Fibroblast of skin of back (primary cell): ENCODE measurements around the gene ADARB1.

ENCODE experiments used
- DNase-seq: peaks from one replicate; pipeline ENCODE4 v3.0.0-alpha.2; 2013

Gene ADARB1

DNA sequence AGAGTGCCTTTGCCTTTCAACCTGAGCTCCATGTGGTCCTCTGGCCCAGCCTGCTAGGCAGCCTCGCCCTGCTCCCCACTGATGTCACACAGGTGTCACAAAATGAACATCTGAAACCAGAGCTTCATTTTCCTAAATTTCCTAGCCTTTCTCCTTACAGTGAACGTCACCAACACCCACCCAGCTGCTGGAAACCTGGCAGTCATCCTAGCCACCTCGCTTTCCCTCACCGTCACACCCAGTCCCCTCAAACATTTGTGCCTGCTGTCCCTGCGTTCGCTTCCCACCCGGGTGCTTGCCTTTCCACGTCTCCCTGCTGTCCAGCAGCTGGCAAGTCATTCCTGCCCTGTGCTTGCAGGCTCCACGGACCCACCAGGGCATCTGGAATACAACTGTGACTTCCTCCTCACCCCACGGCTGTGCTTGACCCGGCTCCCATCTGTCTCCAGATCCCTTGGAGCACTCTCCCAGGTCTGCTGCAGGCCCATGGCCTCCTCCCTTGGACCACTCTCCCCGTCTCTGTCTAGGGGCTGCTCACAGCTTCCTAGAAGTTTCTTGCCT is 23.5 kb downstream of the ADARB1 start:
- DNase-seq = no peak

DNA sequence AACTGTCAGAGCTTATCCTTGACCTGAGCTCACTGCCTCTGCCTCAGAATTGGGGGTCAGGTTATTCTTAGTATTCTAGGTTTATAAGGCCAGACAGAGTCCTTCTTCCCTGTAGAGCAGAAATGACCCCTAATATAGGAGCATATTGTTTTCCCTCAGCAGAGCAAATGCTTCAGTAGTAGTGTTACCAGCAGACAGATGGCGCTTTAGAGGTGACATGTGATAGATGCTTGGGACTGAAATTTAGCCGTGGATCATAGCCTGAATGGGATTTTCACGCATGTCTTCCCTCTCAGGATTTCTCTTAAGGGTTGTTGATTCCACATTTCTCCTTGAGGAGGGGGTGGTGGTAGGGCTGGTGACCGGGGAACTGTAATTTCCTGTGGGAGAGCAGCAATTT is 24.5 kb downstream of the ADARB1 start:
- DNase-seq = peak; percentile 28

DNA sequence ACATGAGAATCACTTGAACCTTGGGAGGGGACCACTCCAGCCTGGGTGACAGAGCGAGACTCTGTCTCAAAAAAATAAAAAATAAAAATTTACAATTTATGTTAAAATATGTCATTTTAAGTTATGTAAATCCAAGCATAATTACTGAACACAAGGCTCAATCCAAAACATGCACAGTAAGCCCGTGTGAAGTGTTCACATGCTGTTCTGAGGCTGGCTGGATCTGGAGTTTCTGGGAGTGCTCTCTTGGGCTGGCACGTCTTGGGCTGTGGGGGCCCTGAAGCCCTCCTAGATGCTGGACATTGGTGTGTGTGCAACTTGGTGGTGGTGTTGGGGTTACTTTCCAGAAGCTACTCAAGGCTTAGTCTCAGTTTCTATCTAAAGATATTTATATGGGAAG is 25.2 kb downstream of the ADARB1 start:
- DNase-seq = no peak

DNA sequence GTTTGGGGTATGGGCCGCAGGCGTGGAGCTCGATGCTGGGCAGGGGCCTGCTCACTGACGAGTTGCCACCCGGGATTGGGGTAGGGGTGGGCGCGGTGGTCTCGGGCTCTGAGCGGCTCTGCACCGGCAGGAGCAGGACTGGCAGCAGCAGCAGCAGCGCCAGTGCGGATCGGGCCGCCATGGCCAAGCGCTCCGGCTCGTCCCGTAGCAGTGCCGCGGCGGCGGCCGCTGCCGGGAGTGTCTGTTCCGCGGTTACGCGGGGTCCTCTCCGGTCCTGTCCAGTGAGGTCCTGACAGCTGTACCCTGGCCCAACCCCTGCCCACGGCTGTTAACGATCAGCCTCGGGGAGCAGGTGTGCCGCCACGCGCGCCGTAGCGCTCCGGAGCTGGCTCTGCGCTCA is 26.5 kb downstream of the ADARB1 start:
- DNase-seq = no peak

DNA sequence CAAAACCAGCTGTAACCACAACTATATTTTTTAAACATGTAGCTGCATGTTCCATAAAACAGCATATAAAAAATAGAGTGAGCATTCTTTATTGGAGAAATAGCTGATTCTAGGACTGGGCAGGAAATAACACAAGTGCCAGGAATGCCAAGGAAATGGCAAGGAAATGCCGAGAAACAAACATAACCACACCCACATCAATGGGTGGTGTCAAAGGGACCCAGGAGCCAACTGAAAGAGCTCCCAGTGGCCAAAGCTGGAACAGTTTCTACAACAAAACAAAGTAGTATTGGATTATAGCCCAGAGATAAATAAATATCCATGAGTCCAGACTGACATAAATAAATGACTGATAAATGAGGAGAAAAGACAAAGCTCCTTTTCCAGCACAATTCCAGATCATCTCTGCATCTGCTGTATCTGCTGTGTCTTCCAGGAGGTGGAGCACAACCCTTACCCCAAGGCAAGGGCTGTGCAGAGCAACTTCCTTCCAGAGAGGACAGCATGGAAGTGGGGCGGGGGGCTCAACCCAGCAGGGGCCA is 28.1 kb downstream of the ADARB1 start:
- DNase-seq = peak; percentile 87

DNA sequence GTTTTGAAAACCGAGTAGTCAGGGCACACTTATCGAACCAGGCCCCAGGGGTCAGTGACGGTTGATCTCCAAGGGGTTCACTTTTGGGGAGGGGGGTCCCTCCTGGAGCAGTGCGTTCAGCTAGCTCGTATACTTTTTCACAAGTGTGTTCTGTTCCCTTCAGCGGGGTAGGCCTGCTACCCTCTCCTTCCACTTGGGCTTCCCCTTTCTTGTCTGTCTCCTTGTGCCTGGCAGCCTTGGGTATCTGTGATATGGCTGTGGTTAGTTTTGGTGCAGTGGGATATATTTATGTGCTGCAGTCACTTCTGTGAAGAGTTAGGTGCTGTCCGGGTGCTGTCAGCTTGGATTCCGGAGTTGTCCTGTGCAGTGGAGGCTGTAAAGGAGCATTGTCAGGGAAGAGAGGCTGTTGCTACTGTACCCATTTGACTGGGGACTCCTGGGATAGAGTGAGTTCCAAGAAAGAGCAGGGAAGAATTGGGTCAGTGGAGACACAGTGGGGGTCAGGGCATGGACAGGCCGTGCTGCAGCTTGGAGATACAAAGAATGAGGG is 29.7 kb downstream of the ADARB1 start:
- no peak for DNase-seq

DNA sequence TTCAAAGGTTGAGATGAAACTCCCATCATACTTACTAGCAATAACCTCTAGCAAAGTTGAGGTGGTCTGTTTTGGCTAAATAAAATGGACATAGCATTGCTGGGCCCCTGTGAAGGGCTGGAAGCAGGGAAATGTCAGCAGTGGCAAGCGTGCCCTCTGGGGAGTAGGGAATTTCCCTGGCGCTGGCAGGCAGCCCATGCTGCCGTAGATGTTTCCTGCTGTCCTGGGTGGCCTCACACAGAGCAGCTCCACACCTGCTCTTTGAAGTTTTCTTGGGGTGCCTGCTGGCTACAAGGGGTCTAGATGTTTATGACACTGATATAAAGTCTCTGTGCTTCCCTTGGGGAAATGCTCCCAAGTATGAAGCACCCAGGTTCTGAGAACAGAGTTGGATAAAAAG is 30.2 kb downstream of the ADARB1 start:
- peak; percentile 23 for DNase-seq

DNA sequence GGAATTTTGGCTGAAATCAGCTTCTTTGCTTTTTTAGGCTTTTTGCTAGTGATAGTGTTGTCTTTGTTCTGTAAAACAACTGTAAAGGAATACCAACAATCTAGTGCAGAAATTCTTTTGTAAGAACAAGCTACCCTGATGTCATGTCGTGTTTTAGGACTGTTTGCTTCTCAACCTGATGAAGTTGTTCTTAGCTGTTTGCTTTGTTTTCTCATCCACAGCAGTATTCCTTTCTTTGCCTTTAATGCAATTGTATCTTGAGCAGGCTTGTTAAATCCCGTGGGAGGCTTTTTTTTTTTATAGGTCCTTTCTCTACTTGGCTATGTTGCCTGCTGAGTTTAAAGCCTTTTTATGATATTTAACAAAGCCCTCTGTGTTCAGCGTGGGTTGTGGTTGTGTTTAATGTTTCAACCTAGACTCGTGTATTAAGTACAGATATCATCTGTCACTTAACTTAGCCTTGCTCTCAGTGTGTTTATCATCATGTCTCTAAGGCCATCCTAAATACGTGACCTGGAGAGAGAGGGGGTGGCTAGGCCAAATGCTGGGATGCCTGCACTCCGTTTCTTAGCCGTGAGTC is 31.6 kb downstream of the ADARB1 start:
- no peak for DNase-seq

DNA sequence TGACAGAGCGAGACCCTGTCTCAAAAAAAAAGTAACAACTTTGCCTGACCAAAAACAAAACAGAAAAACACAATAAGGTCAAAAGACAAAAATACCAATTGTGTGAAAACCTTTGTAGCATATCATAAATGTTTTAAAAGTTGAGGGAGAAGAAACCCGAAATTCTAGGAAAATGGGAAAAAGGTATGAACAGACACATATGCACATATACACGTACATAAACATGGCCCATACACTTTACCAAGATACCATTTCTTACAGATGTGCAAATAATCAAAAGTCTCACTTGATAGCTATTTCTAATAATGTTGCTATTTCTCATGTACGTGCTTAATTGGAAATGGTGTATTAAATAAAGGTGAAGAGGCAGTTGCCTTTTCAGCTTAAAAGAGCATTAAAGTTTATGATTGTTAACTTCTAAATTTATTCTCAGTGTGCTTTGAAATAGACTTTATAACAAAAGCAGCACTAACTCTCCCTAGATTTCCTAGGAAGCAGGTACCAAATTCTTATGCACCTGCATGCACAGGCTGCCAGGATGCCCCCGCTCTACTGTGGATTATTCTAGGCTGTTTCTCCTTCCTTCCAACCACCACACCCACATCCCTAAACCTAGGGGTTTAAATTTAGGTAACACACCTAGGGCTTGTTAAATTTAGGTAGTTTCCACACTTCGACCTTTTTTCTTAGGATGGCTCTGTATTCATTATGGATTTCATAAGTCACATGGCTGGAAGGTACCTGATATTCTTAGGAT is 33.8 kb downstream of the ADARB1 start:
- no peak for DNase-seq

DNA sequence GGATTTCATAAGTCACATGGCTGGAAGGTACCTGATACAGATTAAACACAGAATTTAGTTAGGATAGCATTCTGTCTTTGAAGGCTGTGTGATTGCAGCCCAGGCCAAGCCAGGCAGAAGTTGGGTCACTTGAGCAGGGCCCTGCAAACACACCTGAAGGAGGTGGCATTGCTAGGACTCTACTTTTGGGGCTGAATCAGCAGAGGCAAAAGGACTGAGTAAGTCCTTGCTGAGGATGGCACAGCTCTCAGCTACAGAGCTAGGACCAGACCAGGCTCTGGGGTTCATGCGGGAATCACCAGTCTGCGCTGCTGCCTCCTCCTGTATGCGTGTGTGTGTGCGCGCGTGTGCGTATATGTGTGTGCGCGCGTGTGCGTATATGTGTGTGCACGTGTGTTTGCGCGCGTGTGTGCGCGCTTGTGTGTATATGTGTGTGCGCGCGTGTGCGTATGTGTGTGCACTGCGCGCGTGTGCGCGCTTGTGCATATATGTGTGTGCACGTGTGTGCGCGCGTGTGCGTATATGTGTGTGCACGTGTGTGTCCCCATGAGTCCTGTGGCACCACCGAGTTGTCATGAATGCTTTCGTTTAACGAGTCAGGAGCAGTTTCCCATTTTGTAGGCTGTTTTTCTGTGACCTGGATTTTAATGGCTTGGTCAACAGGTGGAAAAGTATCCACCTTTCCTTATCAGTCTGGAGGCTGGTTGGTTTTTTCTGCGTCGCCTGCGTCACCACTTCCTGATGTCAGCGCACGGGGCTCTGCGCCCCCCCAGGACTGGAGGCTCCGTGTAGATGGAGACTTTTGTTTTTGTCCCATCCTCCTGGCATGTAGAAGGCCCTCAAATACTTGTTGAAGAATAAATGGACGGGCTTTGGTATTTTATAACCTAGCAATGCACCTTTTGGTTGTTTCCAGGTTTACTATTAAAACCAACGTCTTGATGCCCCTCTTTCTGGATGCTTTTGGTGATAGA is 34.7 kb downstream of the ADARB1 start:
- DNase-seq = no peak

DNA sequence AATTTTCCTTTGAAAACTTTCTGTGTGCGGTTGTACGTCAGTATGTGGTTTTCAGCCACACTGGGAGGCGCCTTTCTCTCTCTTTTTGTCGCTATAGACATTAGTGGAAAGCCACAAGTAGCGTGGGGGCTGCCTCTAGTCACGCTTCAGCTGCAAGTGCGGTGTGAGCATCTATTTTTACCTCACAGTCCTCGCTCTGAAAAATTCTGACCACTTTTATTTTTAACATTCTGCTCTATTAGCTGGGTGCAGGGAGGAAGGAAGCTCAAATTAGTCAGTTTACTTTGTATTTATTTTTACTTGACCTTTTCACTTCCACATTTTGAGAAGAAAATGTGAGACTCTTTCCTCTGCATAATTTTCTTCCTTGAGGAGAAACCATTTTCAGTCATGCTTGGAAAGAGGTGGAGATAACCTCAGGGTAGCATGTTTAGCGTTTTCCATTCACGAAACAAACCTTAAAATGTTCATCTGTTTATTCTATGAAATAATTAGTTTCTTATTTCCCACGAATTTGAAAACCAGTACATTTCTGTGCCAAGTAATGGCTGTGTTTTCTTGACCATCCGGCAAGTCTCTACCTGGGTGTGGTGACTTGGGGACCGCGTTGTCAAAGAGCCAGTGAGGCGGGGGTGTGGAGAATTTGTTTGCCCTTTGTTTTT is 35.6 kb downstream of the ADARB1 start:
- peak; percentile 19 for DNase-seq

DNA sequence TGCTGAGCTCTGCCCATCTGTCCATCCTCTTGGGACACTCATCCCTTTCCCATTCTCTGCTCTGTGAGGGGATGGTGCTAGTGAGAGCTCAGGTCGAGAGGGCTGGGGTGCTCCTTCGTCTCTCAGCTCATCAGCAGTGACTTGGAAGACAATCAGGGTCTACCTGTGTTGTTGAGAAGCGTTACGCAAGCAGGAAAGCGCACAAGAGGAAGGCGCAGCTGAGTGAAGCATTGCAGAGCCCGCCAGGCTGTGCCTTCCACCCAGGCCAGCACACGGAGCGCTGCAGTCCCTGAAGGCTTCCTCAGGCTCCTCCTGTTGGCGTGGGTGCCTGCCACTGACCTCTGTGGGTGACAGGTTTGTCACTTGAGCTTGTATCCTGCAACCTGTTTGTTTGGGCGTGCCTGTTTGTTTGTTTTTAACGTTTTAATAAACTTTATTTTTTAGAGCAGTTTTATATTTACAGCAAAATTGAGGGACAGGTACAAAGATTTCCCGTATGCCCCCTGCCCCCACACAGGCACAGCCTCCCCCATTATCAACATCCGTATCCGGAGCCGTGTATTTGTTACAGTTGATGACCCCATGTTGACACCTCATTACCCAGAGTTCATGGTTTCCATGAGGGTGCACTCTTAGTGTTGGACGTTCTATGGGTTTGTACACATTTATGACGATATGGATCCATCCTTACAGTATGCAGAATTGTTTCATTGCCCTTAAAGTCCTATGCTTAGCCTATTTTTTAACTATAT is 36.7 kb downstream of the ADARB1 start:
- no peak for DNase-seq

DNA sequence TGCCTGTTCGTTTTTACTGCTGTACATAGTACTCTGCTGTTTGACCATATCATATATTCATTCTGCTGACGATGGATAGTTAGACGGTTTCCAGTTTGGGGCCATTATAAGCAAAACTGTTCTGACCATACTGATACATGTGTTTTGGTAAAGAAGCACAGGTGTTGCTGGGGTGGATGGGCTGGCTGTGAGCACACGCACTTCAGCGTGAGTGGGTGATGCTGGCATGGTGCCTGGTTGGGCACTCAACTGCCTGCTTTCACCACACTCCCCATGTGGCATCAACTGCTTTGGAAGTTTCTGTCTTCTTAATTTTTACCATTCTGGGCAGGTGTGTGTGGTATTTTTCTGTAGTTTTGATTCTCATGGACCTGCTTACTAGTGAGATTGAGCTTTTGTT is 37.3 kb downstream of the ADARB1 start:
- DNase-seq = no peak

DNA sequence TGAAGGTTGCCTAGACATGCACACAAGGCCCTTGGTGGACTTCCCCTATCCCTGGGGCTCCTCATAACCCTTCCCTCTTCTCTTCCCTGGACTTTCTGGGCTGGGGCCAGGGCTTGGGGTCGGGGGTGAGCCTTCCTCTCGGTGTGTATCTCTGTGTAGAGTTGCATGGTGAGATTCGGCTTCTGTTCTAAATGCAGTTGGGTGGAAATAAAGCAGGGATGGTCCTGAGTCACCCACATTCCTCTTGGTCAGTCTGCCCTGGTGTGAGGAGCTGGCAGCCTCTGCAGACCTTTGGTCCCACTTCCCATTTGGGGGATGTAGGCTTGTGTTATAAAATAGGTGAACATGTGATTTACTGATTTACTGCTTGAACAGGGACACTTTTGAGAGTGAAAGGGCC is 38.0 kb downstream of the ADARB1 start:
- DNase-seq = no peak

DNA sequence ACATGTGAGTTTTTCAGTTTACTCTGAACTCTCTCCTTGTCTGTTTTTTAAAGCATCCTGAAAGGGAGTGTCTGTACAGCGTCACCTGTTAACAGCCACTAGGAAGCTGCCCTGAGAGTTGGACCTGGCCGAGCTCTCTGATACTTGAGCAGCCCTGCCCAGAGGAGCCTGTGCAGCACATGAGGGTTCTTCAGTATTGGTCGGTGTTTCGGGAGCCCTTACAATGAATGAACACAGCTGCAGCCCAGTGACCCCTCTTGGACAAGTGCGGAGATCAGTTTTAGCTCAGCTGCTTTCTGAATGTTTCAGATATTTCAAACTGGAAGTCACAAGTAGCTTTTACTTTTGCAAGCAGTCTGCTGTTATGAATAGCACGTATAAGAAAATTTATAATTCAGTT is 39.2 kb downstream of the ADARB1 start:
- no peak for DNase-seq

DNA sequence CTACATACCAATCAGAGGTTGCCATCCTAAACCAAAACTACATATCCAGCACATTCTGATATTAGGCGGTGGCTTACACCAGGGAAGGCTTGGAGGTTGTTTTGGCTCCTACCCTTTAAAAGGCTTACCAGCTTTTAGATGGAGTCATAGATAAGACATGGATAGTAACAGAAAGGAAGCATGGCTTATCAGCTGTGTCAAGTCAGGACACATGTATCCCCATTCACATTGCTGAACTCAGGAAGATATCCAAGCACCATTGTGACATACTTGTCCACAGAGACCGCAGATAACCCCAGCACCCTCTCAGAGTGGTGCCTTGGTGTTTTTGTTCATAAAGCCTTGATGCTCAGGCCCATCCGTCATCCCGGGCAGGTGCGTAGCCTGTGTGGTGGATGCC is 39.7 kb downstream of the ADARB1 start:
- no peak for DNase-seq

DNA sequence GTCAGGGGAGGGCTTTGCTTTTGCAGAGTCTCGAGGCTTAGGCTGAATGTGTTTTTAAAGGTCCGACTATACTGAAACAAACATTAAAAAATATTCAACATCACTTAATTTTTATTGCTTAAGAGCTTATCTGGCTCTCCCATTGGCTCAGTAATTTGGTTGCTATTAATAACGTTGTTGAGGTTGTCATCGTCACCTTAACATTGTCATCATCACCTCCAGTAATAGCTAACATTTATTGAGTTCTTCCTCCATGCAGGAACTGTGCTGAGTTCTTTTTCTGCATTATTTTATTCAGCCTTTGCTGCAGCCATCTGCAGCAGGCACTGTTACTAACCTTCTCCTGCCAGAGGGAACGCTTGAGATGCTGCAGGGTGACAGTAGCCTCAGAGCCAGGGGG is 40.1 kb downstream of the ADARB1 start:
- no peak for DNase-seq

DNA sequence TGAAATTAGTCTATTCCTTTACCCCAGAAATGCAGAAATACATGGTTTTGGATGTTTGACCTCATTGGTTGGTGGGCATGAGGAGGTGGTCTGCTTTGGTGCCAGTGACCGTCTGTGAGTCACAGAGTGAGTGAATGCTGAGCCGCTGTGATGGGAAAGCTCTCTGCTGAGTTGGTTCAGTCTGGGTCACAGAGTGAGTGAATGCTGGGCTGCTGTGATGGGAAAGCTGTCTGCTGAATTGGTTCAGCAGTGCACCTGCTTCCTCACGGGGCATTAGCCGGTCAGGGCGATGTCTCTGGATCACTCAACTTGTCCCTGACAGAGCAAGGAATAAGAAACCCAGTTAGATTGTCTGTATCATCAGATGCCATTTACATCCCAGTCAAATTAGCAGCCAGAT is 40.8 kb downstream of the ADARB1 start:
- DNase-seq = no peak

DNA sequence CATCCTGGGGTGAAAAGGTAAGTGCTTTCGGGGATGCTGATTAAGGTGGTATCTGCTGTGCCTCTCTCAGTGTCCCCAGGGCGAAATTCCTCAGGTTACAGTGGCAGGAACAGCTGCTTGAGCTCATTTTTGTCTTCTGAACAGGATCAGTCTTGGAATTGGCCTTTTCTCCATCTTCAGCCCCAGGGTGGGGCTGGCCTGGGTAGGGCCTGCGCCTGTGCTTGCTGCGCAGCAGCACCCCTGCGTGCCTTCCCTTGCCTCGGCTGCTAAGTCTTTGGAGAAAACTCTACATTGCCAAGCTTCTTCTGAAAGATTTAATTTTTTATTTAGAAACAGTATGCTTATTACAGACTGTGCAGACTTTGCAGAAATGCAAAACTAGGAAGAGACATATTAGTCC is 41.7 kb downstream of the ADARB1 start:
- no peak for DNase-seq

DNA sequence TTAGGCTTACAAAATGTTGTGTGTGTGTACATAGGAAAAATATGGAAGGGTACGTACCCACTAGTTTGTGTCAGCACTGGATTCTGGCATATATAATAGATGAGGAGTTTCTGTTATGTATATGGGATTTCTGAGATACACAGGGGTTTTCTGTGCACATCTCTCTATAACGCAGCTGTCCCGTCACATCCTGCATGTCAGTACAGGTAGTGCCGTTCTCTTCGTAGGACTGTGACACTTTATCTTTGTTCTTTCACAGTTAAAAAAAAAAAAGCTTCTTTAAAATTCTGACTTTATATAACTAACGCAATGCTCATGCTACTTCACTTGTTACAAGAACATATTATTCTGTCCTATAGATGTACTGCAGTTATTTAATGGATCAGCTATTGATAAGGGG is 42.9 kb downstream of the ADARB1 start:
- no peak for DNase-seq

DNA sequence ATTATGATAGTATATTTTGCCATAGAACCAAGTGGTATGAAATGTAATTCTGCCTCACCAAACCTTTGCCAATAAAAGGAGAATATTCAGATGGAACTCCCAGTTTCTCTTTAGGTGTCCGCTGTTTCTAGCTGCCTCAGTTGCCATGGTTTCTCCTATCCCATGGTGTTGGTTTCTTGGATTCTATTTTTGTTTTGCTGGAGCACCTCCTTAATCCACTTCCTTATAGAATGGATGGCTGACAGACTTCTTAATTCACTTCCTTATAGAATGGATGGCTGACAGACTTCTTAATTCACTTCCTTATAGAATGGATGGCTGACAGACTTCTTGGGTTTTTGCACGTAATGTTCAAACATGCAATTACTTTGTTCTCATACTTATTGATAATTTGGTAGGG is 43.7 kb downstream of the ADARB1 start:
- DNase-seq = no peak
